DMS114 treated with DMSO at 0.1 percent for 48 hours (cell line): ENCODE measurements around the gene PARM1.

Experiments
- DNase-seq: peaks from one replicate; lab custom pipeline; 2025; ENCODE audit not compliant: unreplicated experiment; lab: John Stamatoyannopoulos, UW

Gene PARM1

GRCh38 chr4:74942251-74942917, 9.5 kb downstream of the PARM1 start:
- DNase-seq: no peak

GRCh38 chr4:74942918-74943253, 10.0 kb downstream of the PARM1 start:
- DNase-seq: no peak

- no peak for DNase-seq
These were observed 11.5 kb downstream of the PARM1 start for GRCh38 chr4:74944354-74944793.

DNA sequence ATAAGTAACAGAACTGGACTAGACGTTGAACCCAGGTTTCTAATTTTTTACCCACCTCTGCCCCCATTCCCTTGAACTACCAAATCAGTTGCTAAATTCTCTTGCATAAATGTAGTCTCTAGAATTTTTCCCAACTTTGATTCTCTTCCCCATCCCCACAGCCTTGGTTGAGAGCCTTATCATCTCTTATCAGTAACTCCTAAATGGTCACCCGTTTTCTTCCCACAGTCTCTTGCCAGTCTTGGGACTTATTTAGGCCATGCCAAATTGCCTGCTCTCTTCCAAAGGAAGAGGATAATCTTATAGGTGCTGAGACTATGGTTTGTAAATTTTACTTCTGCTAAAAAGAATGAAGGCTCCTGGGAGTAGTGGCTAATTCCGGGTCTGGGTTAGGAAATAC, 13.3 kb downstream of the PARM1 start:
- no peak for DNase-seq

DNA sequence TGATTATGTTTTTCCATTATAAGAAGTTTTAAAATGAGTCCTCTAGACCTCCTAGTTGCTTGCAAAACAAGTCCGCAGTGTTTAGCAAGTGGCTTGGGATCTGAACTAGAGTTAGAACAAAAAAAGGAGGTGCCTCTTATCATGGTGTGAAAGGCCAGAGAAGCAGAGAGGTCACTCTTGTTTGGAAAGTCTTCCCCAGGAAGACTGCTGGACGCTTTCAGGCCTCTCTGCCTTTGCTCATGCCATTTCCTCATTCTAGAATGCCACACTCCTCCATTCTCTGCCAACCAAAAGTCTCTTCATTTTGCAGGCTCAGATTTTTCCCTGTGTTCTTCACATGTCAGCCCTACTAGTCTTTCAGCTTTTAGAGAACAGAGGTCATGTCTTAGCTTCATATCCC, 14.9 kb downstream of the PARM1 start:
- no peak for DNase-seq

DNA sequence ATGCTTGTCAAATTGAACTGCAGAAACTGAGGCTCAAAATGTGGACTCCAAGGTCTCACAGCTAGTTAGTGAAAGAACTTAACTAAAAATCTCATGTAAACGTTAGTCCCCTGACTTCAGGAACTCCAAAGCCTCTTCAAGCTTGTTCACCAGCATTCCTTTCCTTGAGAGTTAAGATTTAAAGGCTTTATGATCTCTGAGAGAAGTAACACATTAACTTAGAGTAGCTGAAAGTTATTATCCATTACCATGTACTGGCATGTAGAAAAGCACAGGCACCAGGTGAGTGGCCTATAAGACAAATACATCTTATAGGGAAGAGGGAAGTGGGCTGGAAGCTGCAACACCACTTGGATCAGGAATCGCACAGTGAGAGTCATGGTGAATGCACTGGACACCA, 15.3 kb downstream of the PARM1 start:
- DNase-seq: no peak

- no peak for DNase-seq
These were observed 17.3 kb downstream of the PARM1 start for GRCh38 chr4:74950200-74950599.

DNA sequence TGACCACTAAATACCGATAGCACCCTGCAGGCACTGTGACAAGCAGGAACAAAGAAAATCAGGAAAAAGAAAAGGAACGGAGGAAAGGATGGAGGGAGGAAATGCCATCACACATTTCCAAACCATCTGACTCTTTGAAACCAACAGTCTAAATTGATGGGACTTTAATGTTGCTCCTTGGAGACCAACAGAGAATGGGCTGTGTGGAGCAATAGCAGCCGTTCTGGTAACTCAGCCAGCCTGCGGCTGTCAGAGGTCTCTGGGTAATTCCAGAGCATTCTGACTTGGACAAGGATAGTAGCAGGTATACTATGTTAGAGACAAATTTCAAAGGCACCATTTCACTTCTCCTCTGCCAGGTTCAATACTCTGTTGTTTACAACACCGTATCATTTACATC, 18.0 kb downstream of the PARM1 start:
- no peak for DNase-seq

GRCh38 chr4:74953647-74954046, 20.7 kb downstream of the PARM1 start:
- no peak for DNase-seq

DNA sequence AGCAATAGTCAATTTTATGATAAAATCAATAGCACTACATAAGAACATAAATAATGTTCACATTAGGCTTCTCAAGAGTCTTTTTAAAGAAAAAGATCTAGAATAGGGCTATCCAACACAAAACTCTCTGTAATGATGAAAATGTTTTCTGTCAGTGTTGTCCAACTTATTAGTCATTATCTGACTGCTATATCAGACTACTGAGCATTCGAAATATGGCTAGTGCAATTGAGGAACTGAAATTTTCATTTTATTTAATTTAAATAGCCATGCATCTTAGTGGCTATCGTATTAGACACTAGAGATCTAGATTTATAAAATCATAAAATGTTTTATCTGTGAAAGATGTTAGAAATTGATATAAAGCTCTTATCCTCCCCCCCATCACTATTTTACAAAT, 26.0 kb downstream of the PARM1 start:
- no peak for DNase-seq

- DNase-seq: no peak
These were observed 28.3 kb downstream of the PARM1 start for GRCh38 chr4:74961230-74961629.

DNA sequence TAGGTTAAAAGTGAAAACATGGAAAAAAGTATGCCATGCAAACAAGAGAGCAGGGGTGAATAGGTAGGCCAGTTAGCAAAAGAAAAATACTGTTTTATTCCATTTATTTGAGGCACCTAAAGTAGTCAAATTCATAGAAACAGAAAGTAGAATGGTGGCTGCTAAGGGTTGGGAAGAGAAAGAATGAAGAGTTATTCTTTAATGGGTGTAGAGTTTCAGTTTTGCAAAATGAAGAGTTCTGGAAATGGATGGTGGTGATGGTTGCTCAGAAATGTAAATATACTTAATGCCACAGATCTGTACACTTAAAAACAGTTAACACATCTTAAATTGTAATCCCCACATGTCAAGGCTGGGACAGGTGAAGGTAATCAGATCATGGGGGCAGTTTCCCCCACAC, 29.7 kb downstream of the PARM1 start:
- no peak for DNase-seq

GRCh38 chr4:74964311-74964710, 31.4 kb downstream of the PARM1 start:
- DNase-seq: no peak

- no peak for DNase-seq
These were observed 34.4 kb downstream of the PARM1 start for GRCh38 chr4:74967324-74967723.

GRCh38 chr4:74968456-74969164, 35.7 kb downstream of the PARM1 start:
- DNase-seq: no peak

GRCh38 chr4:74969507-74970474, 36.9 kb downstream of the PARM1 start:
- DNase-seq: no peak

- DNase-seq: no peak
These were observed 37.7 kb downstream of the PARM1 start for GRCh38 chr4:74970577-74970976.

DNA sequence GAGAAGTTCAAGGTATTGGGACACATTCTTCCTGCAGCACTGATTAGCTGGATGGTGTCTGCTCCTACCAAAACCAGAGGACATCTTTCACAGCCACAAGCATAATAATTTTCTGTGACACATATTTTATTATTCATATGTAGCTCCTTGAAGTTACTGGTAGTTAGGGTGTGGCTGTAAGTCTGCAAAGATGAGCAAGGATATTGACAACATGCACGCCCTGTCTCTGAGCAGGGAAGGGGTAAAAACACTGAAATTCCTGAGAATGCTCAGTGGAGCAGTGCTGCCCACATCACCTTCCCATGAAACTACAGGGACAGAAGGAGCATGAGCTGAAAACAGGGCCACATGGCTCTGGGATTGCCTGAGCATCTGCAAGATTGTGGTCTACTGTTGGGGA, 38.9 kb downstream of the PARM1 start:
- DNase-seq: no peak

DNA sequence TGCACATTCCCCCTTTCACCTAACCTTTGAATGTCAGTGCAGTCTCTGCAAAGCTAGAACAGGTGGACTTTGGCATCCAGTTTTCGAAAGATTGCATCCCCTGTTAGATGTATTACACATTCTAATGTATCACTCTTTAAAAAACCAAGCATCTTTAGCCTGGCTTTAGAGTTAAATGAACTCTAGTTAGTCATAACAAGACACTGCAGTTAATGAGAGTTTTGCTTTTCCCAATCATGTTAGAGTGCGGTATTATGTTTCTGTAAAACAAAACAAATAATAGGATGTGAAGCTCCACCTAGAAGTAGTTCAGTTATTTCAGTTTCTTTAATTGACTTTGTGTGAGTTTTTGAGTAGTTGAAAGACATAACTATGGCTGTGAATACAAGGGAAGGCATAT, 42.2 kb downstream of the PARM1 start:
- no peak for DNase-seq

GRCh38 chr4:74975848-74976824, 43.2 kb downstream of the PARM1 start:
- DNase-seq: no peak
